Measurements from ENCODE around the gene SPATA6. TPM values are rescaled to one million over a fixed set of nuclear protein-coding genes. Genes with fewer than 3 reads are reported as not detected.
A peak's percentile ranks its signal among the peaks of the same experiment; 100 is the strongest.
"Not testable (repeated sequence)": the region's sequence is repeated elsewhere in the genome, so short reads cannot be mapped to it uniquely, and the experiment has no call there.

The SPATA6 gene
- total RNA-seq, 1 donor from 2014 or later = 16.7 TPM

GRCh38 chr1:48466594-48466993, 5.4 kb downstream of the SPATA6 start:
- no peak for FAIRE-seq
- DNase-seq (ENCODE audit: low spot score in 2 of 2) = no peak

- no peak for FAIRE-seq
- no peak for DNase-seq (ENCODE audit: low spot score in 2 of 2)
Observed at GRCh38 chr1:48462716-48463302, 9.2 kb downstream of the SPATA6 start.

- FAIRE-seq (peak; percentile 42), DNase-seq (ENCODE audit: low spot score in 2 of 2) (no peak)
Observed at GRCh38 chr1:48450505-48450904, 21.5 kb downstream of the SPATA6 start.

GRCh38 chr1:48448932-48449331, 23.1 kb downstream of the SPATA6 start:
- DNase-seq (ENCODE audit: low spot score in 2 of 2) (no peak), FAIRE-seq (no peak)

- DNase-seq (ENCODE audit: low spot score in 2 of 2); FAIRE-seq: not testable (repeated sequence)
Observed at GRCh38 chr1:48444186-48444585, 27.8 kb downstream of the SPATA6 start.

- FAIRE-seq = no peak
- no peak for DNase-seq (ENCODE audit: low spot score in 2 of 2)
Observed at GRCh38 chr1:48442864-48443619, 29.0 kb downstream of the SPATA6 start.

GRCh38 chr1:48440786-48441185, 31.2 kb downstream of the SPATA6 start:
- not testable (repeated sequence) for FAIRE-seq; DNase-seq (ENCODE audit: low spot score in 2 of 2)

GRCh38 chr1:48439380-48439779, 32.6 kb downstream of the SPATA6 start:
- FAIRE-seq (no peak), DNase-seq (ENCODE audit: low spot score in 2 of 2) (no peak)

GRCh38 chr1:48437379-48437778, 34.6 kb downstream of the SPATA6 start:
- DNase-seq (ENCODE audit: low spot score in 2 of 2); FAIRE-seq: not testable (repeated sequence)

- DNase-seq (ENCODE audit: low spot score in 2 of 2); FAIRE-seq: not testable (repeated sequence)
Observed at GRCh38 chr1:48435312-48436002, 36.5 kb downstream of the SPATA6 start.

GRCh38 chr1:48430832-48431231, 41.2 kb downstream of the SPATA6 start:
- no peak for FAIRE-seq
- DNase-seq (ENCODE audit: low spot score in 2 of 2) = no peak

GRCh38 chr1:48422009-48422408, 50.0 kb downstream of the SPATA6 start:
- FAIRE-seq = no peak
- DNase-seq (ENCODE audit: low spot score in 2 of 2) = no peak

GRCh38 chr1:48418742-48419141, 53.3 kb downstream of the SPATA6 start:
- no peak for DNase-seq (ENCODE audit: low spot score in 2 of 2)
- no peak for FAIRE-seq

- no peak for DNase-seq (ENCODE audit: low spot score in 2 of 2)
- no peak for FAIRE-seq
Observed at GRCh38 chr1:48415050-48415449, 57.0 kb downstream of the SPATA6 start.

- DNase-seq (ENCODE audit: low spot score in 2 of 2) = no peak
- FAIRE-seq = no peak
Observed at GRCh38 chr1:48414264-48414663, 57.7 kb downstream of the SPATA6 start.

- DNase-seq (ENCODE audit: low spot score in 2 of 2) (no peak), FAIRE-seq (no peak)
Observed at GRCh38 chr1:48405940-48406339, 66.1 kb downstream of the SPATA6 start.

GRCh38 chr1:48405400-48405799, 66.6 kb downstream of the SPATA6 start:
- DNase-seq (ENCODE audit: low spot score in 2 of 2) (no peak), FAIRE-seq (no peak)

GRCh38 chr1:48402599-48402998, 69.4 kb downstream of the SPATA6 start:
- DNase-seq (ENCODE audit: low spot score in 2 of 2) = no peak

GRCh38 chr1:48396208-48396607, 75.8 kb downstream of the SPATA6 start:
- DNase-seq (ENCODE audit: low spot score in 2 of 2) = no peak
- no peak for FAIRE-seq

More at GRCh38 chr1:48402599-48402998, 69.4 kb downstream of the SPATA6 start:
- FAIRE-seq = no peak

GRCh38 chr1:48391926-48392325, 80.1 kb downstream of the SPATA6 start:
- DNase-seq (ENCODE audit: low spot score in 2 of 2) = no peak
- FAIRE-seq = peak; percentile 28

GRCh38 chr1:48387409-48387808, 84.6 kb downstream of the SPATA6 start:
- FAIRE-seq = no peak
- no peak for DNase-seq (ENCODE audit: low spot score in 2 of 2)
